Transverse colon (tissue), 4 donors: ENCODE measurements around the gene FRMD8. TPM values are rescaled to one million over a fixed set of nuclear protein-coding genes. Genes with fewer than 3 reads are reported as not detected.

Experiments used
- DNase-seq: peaks from one replicate; pipeline ENCODE4 v3.0.0-alpha.2; 2019
- H3K27ac ChIP-seq, 4 donors: fragments of 200-600 bp; sonication (generic); 2 replicates each; pipeline ENCODE4 v1.5.1; 2016 to 2018; ENCODE audit warnings: inconsistent platforms in 4 of 4
- H3K27me3 ChIP-seq: fragments of 200-600 bp; sonication (generic); 2 replicates; pipeline ENCODE4 v1.5.1; 2017; ENCODE audit warnings: inconsistent platforms
- H3K36me3 ChIP-seq, 4 donors: fragments of 200-600 bp; sonication (generic); 2 replicates each; pipeline ENCODE4 v1.5.1; 2017 to 2019; ENCODE audit warnings: inconsistent platforms in 4 of 4
- H3K4me1 ChIP-seq, 4 donors: fragments of 200-600 bp; sonication (generic); 2 replicates each; pipeline ENCODE4 v1.5.1; 2017 to 2020; ENCODE audit warnings: inconsistent platforms in 4 of 4
- H3K4me3 ChIP-seq, 4 donors: fragments of 200-600 bp; sonication (generic); 1 replicate in 1 of 4; 2 replicates in 3 of 4; pipeline versions ENCODE4 v1.5.1 to v1.6.1; 2017 to 2019; ENCODE audit warnings: inconsistent platforms in 4 of 4
- H3K9me3 ChIP-seq, 2 donors: fragments of 200-600 bp; sonication (generic); 2 replicates each; pipeline ENCODE4 v1.5.1; 2017 to 2019; ENCODE audit warnings: inconsistent platforms in 2 of 2
- CTCF ChIP-seq, 5 experiments: fragments of 200-600 bp in 3 of 5; fragments of 450-650 bp in 2 of 5; sonication (generic) in 3 of 5; IDR thresholded peaks; 1 replicate in 2 of 5; 2 replicates in 3 of 5; pipeline ENCODE4 v1.5.1; 2016 to 2017; ENCODE audit warnings: antibody characterized with exemption in 5 of 5, inconsistent platforms in 3 of 5, mild to moderate bottlenecking in 2 of 5, moderate library complexity in 1 of 5
- EP300 ChIP-seq: sonication (generic); formaldehyde crosslinking; IDR thresholded peaks from one replicate; pipeline ENCODE4 v1.6.1; 2017; ENCODE audit warnings: antibody characterized with exemption, low read depth
- POLR2A ChIP-seq: fragments of 450-650 bp; IDR thresholded peaks from one replicate; pipeline ENCODE4 v1.6.1; 2016; ENCODE audit warnings: antibody characterized with exemption, mild to moderate bottlenecking, moderate library complexity
- POLR2AphosphoS5 ChIP-seq, 3 donors: sonication (generic); formaldehyde crosslinking; IDR thresholded peaks; one replicate each; pipeline ENCODE4 v1.6.1; 2016; ENCODE audit warnings: antibody characterized with exemption in 3 of 3
- WGBS, 2 donors: methylation state at CpG; one replicate each; pipeline ENCODE4 v1.1.5; 2018; ENCODE audit warnings: low coverage in 1 of 2; 5-methylcytosine and 5-hydroxymethylcytosine counted together
- in situ Hi-C, 4 donors: fragments of 200-750 bp; cut with MboI; loops; one replicate each; pipeline versions ENCODE4 v1.15.0 to v1.15.1; 2017; ENCODE audit warnings: low sequenced_read_pairs in 3 of 4, low pct_ligation_motif_present in 1 of 4, low pct_unique_long_range_greater_than_20kb in 1 of 4
- intact Hi-C: fragments of 100-400 bp; cut with DNase I; formaldehyde crosslinking; loops from one replicate; pipeline ENCODE4 v1.15.1; 2023; ENCODE audit warnings: low total_unique reads
- total RNA-seq, 4 donors: library from RNA; depleted of rRNA; stranded (reverse); fragments of >200 nt; gene quantifications; one replicate each; pipeline ENCODE4 v1.1.0, GENCODE V29; 2016

Gene FRMD8
- total RNA-seq, 4 donors from 2014 or later = 64.3 to 164 (median 128) TPM

- no peak overlapping the region for H3K27ac ChIP-seq
- no peak overlapping the region for H3K4me3 ChIP-seq
- in situ Hi-C loops (no loop called here), intact Hi-C loops (no loop called here)
- TF ChIP-seq POLR2A (no peak), EP300 (no peak), CTCF (IDR thresholded peaks at IDR 0.05) (no peak), POLR2AphosphoS5 (IDR thresholded peaks at IDR 0.05) (no peak)
- peaks cover 0 to 20% (median 8%) of the 10 kb centered on the region in 4 donors for H3K36me3 ChIP-seq
- no peaks in the 10 kb centered on the region for H3K9me3 ChIP-seq
- H3K27me3 ChIP-seq = no peaks in the 10 kb centered on the region
- peaks cover 3 to 24% (median 11%) of the 10 kb centered on the region in 4 donors for H3K4me1 ChIP-seq
- no peak for DNase-seq
- WGBS, 2 donors = 89% methylated on average over 16 of the region's 16 CpGs; no CpG with 5 or more reads in 1 of the 2 donors
These were observed 12.0 kb downstream of the FRMD8 start for GRCh38 chr11:65398362-65398910.

- TF ChIP-seq EP300 = no peak
- TF ChIP-seq CTCF (IDR thresholded peaks at IDR 0.05) = no peak
- TF ChIP-seq POLR2A = no peak
- TF ChIP-seq POLR2AphosphoS5 (IDR thresholded peaks at IDR 0.05) = no peak
- Histone ChIP-seq H3K4me3 (no peak overlapping the region), H3K36me3 (peaks cover 0 to 23% (median 7%) of the 10 kb centered on the region in 4 donors), H3K27ac (no peak overlapping the region), H3K27me3 (no peaks in the 10 kb centered on the region), H3K4me1 (peaks cover 3 to 29% (median 11%) of the 10 kb centered on the region in 4 donors), H3K9me3 (no peaks in the 10 kb centered on the region)
- intact Hi-C loops = no loop called here
- in situ Hi-C loops = no loop called here
- no peak for DNase-seq
- 95 to 100% methylated on average over 3 to 13 of the region's 13 CpGs for WGBS, 2 donors
These were observed 12.8 kb downstream of the FRMD8 start for GRCh38 chr11:65399249-65399648.

- H3K27ac ChIP-seq = no peak overlapping the region
- H3K4me3 ChIP-seq = no peak overlapping the region
- 92% methylated on average over 6 of the region's 10 CpGs; no CpG with 5 or more reads in 1 of the 2 donors for WGBS, 2 donors
- DNase-seq = no peak
- peaks cover 3 to 32% (median 11%) of the 10 kb centered on the region in 4 donors for H3K4me1 ChIP-seq
- H3K27me3 ChIP-seq = no peaks in the 10 kb centered on the region
- peaks cover 0 to 21% (median 8%) of the 10 kb centered on the region in 4 donors for H3K36me3 ChIP-seq
- intact Hi-C loops = no loop called here
- in situ Hi-C loops = no loop called here
- no peaks in the 10 kb centered on the region for H3K9me3 ChIP-seq
- TF ChIP-seq EP300 (no peak), POLR2A (no peak), CTCF (IDR thresholded peaks at IDR 0.05) (no peak), POLR2AphosphoS5 (IDR thresholded peaks at IDR 0.05) (no peak)
These were observed 13.4 kb downstream of the FRMD8 start for GRCh38 chr11:65399845-65400244.

GRCh38 chr11:65400307-65401072, 14.1 kb downstream of the FRMD8 start:
- DNase-seq = no peak
- TF ChIP-seq CTCF (IDR thresholded peaks at IDR 0.05) (no peak), POLR2AphosphoS5 (IDR thresholded peaks at IDR 0.05) (no peak), POLR2A (no peak), EP300 (no peak)

More at GRCh38 chr11:65400307-65401072, 14.1 kb downstream of the FRMD8 start:
- intact Hi-C loops (no loop called here), in situ Hi-C loops (no loop called here)
- WGBS, 2 donors = 67% methylated on average over 11 of the region's 17 CpGs; no CpG with 5 or more reads in 1 of the 2 donors
- Histone ChIP-seq H3K27ac (peak overlapping the region in 2 of 4 donors; percentile 74 to 76), H3K27me3 (no peaks in the 10 kb centered on the region), H3K4me3 (no peak overlapping the region), H3K9me3 (no peaks in the 10 kb centered on the region), H3K4me1 (peaks cover 3 to 32% (median 11%) of the 10 kb centered on the region in 4 donors), H3K36me3 (peaks cover 0 to 27% (median 10%) of the 10 kb centered on the region in 4 donors)
